WTC11 (cell line): ENCODE measurements around the gene MBOAT1.

Experiments used
- PRRX2 ChIP-seq: fragments of 250-450 bp; sonication (Bioruptor Pico); IDR thresholded peaks from 2 replicates; pipeline ENCODE4 v1.8.0; 2021; ENCODE audit warnings: mild to moderate bottlenecking
- SP1 ChIP-seq: sonication (generic); formaldehyde crosslinking; conservative IDR thresholded peaks from 2 replicates; pipeline ENCODE4 v1.8.1; 2022; ENCODE audit warnings: missing genetic modification reagents
- TF ChIP-seq, protein P1 (sequence below): fragments of 200-600 bp; IDR thresholded peaks from 2 replicates; pipeline ENCODE4 v1.8.0; 2022; ENCODE audit warnings: antibody characterized with exemption

GRCh38 chr6:20099156-20099555 is 113.1 kb downstream of the MBOAT1 start:
- TF ChIP-seq PRRX2 (CRISPR knock-in tag), result no peak
- TF ChIP-seq, protein P1, sequence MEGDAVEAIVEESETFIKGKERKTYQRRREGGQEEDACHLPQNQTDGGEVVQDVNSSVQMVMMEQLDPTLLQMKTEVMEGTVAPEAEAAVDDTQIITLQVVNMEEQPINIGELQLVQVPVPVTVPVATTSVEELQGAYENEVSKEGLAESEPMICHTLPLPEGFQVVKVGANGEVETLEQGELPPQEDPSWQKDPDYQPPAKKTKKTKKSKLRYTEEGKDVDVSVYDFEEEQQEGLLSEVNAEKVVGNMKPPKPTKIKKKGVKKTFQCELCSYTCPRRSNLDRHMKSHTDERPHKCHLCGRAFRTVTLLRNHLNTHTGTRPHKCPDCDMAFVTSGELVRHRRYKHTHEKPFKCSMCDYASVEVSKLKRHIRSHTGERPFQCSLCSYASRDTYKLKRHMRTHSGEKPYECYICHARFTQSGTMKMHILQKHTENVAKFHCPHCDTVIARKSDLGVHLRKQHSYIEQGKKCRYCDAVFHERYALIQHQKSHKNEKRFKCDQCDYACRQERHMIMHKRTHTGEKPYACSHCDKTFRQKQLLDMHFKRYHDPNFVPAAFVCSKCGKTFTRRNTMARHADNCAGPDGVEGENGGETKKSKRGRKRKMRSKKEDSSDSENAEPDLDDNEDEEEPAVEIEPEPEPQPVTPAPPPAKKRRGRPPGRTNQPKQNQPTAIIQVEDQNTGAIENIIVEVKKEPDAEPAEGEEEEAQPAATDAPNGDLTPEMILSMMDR, result no peak
- no peak for TF ChIP-seq SP1 (CRISPR knock-in tag)
